ENCODE results near the gene CUX1.
"Not testable (repeated sequence)": the region's sequence is repeated elsewhere in the genome, so short reads cannot be mapped to it uniquely, and the experiment has no call there.

- TF ChIP-seq CTCF, POLR2A (IDR thresholded peaks at IDR 0.05): not testable (repeated sequence)
Measured at GRCh38 chr7:102325106-102325505, 507.7 kb downstream of the CUX1 start.

Measured in ovary (tissue), 3 donors.